HG02884 (cell line): ENCODE measurements around the gene PFN1.
A peak's percentile ranks its signal among the peaks of the same experiment; 100 is the strongest.

Experiments used
- ATAC-seq: cut with Tn5 transposase; IDR thresholded peaks from one replicate; pipeline ENCODE4 v1.9.1; 2021; ENCODE audit warnings: mild to moderate bottlenecking, moderate library complexity; ENCODE audit not compliant: unreplicated experiment

Gene PFN1

DNA sequence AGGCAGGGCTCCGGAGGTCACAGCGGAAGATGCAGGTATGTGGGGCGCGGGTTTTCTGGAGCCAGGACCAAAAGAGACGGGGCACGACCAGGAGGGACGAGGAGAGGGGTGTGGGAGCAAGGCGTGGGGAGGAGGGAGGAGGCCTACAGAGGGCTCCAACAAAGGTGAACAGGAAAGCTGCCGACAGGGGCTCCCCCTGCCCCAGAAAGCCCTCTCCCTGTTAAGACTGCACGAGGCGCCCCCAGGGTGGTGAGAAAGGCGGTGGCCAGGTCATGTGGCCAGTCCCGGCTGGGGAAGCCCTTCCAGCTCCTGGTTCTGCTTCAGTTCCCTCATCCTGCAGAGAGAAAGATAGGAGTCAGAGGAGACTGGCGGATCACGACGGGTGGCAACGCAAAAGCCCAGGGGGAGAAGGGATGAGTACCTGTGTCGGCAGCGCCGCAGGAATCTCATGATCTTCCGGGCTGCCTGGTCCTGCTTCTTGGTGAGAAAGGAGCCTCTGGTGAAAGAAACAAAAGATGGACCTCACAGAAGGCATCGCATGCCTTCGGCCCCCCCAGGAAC, 20.2 kb upstream of the PFN1 start:
- ATAC-seq, result no peak

DNA sequence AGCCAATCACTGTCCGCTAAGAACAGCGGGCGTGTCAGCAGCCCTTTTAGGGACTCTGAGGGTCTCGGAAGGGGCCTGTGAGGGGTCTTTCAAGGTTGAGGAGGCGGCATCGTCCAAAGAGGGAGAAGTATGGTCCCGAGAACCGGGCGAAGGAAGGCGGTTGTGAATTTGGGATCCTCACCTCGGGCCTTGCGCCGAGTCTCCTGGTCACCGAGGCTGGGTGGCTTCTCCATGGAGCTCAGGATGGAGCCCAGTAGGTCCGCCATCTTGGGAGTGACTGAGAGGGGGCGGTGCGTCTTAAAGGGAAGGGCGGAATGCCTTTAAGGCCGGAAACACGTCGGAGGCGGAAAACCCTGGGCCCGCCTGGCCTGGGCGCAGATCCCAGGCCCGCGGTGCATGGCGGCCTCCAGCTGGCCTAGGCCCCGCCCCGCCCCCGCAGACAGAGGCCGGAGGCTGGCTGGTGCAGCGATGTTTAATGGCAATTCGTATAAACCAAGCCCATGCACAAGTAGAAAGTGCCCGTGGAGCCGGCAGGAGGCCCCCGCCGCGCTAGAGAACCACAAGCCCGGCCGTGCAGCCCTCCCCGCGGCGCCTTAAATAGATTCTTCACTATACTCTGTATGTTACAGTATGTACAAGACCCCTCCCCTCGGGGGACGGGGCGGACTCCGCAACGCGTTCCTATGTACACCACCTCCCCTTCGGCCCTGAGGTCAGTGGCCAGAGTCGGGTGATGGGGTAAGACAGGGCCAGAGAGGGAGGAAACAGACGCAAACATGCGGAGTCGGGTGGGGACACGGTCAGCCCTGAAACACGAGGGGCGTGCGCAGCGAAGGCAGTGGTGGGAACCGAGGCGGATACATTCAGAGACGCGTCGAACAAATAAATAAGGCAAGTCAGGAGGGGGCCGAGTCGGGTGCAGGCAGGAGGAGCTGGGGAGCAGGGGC, 19.5 kb upstream of the PFN1 start, which contains the start of gene SPAG7:
TSS of gene SPAG7 (minus strand) at position 279 of the 947 bp plus-strand sequence. CDS start at position 266, 13 bp downstream.
- ATAC-seq, result peak; percentile 51

DNA sequence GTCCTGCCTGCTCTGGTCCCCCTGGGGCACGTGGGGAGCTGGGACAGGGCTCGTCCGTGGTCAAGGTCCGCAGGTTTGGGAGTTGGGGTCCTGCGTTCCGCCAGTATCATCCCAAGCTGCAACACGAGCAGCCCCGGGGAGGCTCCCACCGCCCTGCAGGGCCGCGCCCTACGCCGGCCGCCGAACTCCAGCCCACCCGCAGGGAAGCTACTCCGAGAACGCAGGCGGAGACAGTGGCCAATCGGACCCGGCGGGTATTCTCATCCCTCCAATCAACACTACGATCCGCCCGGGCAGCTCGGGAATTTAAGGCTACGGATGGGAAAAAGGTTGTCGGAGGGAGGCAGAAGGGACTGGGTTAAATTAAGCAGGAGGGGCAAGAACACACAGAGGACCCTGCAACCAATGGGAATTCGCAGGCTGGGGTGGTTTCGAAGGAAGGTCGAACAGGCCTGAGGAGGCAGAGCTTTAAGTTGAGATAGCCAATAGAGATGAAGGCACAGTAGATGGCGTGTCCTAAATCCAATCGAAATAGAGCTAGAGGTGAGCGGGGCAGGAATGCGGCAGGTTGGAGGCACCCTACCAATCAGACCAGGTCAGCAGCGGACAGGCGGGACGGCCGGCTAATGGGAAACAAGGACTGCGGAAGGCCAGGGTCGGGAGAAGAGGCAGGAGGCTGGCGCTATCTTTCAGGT, 18.7 kb upstream of the PFN1 start:
- peak; percentile 72 for ATAC-seq

DNA sequence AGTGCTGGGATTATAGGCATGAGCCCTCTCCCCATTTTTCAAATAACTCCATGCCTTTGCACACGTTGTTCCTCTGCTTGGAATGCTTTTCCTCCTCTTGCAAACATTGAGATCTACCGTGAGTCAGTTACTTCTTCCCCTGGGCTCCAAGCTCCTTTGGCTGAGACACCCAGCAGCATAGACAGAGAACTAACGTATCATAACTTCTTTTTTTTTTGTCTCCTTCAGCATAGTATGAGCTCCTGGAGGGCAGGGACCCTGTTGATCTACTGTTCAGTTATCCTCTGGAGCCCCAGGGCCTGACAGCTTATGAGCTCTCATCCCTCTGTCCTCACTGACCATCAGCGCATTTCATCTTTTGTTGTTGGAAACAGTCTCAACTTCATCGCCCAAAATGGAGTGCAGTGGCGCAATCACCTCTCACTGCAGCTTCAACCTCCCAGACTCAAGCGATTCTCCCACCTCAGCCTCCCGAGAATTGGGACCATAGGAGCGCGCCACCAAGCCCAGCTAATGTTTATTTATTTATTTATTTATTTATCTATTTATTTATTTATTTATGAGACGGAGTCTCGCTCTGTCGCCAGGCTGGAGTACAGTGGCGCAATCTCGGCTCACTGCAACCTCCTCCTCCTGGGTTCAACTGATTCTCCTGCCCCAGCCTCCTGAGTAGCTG, 17.1 kb upstream of the PFN1 start:
- no peak for ATAC-seq

DNA sequence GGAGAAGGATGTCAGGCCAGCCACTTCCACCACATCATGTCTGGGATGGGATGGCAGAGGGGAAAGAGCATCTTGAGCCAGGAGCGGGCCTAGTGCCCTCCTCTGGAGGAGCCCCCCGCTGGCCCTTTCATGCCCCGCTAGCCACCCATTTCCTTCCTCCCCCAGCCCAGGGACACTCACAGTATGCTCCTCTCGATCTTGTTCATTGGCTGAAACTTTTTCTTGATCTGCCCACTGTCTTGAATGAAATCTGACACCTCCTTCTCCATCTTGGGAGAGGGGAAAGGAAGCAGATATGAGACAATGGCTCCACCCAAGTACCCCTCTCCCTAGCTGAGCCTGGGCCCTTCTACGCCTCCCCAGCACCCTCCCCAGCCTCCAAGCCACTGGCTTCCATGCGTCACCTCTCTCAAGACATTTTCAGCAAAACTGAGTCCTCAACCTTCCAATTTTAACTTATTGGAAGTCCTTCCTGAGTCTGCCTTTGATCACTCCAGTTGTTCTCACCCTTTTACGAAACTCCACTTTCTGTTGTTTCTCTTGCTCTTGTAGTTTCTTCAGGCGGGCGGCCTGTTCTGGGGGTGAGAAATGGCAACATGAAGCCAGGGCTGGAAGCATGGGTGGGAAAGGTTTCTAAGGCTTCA, 12.1 kb upstream of the PFN1 start:
- ATAC-seq, result no peak

DNA sequence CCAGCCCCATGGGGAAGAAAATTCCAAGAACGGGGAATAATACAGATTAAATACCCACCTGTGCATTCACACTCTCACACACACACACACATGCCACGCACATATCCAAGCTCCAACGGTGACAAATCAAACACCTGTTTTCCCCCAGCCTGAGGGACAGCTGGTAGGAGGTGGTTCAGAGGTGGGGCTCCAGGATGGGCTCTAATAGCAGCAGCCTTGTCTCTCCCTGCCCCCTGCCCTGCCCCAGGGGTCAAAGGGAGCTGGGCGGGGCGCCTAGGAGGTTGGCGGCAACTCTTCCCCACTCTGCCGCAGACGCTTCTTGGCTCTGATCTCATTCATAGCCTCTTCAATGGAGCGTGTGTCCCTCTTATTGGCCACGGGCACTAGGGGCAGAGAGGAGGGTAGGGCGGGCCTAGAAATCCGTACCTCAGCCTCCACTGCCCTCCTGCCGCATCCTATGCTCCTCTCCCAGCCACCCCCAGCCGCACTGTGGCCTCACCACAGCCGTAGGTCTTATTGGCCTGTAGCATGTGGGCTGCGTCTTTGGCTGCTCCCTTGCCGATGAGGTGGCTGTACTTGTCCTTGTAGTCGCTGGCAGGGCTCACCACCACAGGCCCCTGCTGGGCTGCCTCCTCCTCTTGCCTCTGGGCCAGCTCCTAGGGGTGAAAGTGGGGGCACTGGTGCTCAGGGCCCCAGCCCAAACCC, 11.1 kb upstream of the PFN1 start:
- ATAC-seq, result no peak

DNA sequence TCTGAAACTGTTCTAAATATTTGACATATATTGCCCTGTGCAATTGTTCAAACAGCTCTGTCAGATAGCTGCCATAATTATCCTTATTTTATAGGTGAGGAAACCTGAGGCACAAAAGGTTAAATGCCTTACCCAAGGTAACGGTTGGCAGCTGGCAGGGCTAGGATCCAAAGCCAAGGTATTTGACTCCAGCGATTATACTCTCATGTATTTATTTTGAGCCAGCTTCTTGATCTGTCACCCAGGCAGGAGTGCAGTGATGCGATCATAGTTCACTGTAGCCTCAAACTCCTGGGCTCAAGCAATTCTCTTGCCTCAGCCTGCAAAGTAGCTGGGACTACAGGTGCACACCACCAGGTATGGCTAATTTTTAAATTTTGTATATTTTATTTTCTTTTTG, 9.8 kb upstream of the PFN1 start:
- ATAC-seq, result no peak

DNA sequence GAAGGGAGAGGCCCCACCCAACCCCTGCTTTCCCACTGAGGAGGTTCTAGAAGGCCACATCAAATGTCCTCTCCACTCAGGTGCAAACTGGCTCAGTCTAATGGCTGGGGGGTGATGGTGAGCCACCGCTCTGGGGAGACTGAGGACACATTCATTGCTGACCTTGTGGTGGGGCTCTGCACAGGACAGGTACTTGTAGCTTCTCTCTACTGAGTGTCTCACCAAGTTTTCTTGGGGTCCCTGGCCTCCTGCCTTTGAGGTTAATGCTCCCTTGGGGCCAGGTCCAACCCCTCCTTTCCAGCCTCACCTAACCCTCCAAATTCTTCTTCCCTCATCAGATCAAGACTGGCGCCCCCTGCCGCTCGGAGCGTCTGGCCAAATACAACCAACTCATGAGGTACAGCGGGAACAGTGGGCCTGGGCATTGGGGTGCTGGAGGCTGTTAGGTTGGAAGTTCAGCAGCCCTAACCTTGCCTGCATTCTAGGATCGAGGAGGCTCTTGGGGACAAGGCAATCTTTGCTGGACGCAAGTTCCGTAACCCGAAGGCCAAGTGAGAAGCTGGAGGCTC, 8.2 kb upstream of the PFN1 start:
- no peak for ATAC-seq

DNA sequence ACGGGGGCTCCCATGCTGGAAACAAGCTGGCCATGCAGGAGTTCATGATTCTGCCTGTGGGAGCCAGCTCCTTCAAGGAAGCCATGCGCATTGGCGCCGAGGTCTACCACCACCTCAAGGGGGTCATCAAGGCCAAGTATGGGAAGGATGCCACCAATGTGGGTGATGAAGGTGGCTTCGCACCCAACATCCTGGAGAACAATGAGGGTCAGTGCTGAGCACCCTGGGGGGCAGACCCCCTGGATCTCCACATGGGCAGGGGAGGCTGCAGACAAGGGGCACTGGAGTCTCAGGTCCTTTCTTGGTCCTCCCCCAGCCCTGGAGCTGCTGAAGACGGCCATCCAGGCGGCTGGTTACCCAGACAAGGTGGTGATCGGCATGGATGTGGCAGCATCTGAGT, 6.8 kb upstream of the PFN1 start:
- no peak for ATAC-seq

DNA sequence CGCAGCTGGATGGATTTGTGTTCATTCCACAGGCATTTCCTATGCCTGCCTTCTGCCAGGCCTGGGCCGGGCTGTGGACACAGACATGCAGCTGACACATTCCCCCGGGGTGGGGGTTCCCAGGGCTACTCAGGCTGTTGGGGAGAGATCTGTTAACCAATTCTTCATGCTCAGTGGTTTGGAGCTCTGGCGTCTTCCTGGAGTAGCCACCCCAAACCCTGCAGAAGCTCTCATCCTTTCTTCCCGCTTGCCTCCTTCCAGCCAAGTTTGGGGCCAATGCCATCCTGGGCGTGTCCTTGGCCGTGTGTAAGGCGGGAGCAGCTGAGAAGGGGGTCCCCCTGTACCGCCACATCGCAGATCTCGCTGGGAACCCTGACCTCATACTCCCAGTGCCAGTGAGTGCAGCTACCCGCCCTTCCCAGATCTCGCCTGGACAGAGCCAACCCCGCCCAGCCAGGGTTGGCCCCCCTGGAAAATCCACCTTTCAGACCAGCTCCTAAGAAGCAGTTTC, 5.2 kb upstream of the PFN1 start:
- no peak for ATAC-seq

DNA sequence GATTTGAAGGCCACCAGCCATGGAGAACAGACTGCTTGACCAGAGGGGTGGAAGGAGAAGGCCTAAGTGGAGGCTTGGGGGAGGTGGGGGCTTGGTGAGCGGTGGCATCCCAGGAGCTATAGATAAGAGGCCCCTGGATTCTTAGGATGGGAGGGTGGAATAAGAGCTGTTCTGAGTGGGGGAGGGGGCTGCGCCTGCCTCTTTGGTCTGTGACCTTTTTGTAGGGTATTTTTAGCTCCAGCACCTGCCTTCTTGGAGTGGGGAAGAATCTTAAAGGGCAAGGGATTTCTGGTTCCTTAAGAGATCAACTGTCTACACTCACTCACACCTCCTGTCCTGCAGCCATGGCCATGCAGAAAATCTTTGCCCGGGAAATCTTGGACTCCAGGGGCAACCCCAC, 3.2 kb upstream of the PFN1 start:
- no peak for ATAC-seq

DNA sequence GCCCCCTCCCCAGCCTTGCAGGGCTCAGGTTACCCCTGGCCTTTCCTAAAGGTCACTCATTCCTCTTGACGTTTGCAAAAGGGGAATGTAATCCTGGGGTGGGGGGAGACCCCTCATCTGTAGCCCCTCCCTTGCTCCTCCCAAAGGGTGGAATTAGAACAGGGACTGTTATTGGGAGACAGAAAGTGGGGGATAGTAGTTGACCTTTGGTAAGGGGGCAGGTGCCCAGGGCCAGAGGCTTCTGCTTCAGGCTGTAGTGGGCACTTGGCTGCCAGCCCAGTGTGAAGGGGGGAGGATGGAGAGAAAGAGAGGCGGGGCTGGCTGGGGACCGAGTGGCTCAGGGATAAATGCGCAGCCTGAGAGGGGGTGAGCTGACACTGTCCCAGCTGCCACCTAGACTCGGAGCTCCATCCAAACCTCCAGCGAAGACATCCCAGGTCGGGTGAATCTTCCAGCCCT, 2.4 kb upstream of the PFN1 start, which contains the start of gene ENO3:
TSS of gene ENO3 (plus strand) at position 374 of the 459 bp plus-strand sequence. CDS start 711 bp downstream, outside the sequence.
- no peak for ATAC-seq

DNA sequence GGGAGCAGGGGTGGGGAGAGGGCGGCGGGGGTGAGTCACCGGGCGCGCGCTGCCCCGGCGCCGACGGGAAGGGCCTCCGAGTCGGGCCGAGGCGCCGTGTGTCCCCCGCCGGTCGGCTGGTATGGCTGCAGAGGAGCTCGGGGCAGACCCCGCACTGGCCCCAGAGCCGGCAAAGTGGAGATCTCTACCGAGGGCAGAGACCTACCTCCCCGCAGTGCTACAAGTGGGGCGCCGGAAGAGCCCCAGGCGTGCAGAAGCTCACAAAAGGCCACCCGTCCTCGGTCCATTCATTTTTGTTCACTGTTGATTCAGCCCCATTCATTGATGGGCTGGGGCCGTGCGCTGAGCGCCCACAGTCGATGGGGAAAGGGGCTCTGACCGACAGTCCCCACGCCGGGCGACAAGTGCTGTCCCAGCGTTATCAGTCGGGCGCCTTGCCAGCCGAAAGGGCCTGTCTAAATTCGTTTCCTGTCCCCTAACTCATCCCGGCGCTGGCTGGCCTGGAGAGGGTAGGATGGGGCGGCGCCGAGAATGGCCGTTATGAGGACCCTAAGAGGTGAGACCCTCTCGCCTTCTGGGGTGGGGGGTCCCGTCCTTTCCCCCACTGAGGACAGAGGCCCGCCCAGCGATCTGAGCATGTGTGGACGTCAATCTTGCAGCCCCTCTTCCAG, 1.9 kb upstream of the PFN1 start:
- no peak for ATAC-seq

DNA sequence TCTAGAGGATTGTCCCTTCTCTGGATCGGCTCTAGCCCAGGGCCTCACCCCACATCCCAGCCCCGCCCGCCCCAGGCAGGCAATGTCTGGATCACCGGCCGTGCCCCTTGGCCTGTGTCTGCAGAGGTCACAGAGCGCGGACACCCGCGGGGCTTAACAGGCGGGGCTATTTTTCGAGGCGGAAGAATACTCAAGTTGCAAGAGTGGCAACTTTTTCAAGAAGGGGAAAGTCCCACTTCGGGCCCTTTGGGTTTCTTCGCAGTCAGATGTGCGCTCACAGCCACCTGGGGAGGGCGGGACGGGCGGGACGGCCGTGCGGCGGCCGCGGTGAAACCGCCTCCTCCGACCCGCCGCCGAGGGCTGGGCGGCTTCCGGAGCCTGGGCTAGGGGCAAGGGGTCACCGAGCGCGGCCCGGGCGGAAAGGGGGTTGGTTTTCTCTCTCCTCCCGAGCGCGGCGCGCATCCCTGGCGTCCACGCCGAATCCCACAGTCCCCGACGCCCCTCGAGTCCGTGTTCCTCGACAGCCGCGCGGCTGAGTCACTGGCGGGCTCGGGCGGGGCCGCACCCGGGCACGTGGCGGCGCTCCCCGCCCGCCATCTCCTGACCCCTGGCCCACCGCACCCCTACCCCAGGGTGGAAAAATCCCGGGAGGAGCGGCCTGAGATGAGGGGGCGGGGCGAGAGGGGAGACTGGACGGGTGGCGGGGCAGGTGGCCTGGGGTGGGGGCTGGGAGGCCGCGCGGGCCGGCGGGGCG, 1.2 kb upstream of the PFN1 start:
- no peak for ATAC-seq

DNA sequence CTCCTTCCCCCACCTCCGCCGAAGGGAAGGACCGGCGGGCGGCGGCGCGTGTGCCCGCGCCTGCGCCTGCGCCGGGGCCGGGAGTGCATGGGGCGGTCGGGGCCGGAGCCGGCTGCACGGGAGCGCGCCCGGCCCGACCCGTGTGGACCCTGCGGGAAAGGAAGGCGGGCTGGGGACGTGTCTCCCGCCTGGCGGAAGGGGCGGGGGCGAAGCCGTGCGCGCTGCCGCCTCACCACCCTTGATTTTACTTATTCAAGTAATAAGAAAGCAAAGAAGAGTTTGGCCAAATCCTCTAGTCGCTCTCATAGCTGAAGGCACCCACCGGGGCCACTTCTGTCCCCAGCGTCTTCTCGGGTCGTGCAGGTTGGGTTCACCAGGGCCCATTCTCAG, 596 bp upstream of the PFN1 start:
- no peak for ATAC-seq

DNA sequence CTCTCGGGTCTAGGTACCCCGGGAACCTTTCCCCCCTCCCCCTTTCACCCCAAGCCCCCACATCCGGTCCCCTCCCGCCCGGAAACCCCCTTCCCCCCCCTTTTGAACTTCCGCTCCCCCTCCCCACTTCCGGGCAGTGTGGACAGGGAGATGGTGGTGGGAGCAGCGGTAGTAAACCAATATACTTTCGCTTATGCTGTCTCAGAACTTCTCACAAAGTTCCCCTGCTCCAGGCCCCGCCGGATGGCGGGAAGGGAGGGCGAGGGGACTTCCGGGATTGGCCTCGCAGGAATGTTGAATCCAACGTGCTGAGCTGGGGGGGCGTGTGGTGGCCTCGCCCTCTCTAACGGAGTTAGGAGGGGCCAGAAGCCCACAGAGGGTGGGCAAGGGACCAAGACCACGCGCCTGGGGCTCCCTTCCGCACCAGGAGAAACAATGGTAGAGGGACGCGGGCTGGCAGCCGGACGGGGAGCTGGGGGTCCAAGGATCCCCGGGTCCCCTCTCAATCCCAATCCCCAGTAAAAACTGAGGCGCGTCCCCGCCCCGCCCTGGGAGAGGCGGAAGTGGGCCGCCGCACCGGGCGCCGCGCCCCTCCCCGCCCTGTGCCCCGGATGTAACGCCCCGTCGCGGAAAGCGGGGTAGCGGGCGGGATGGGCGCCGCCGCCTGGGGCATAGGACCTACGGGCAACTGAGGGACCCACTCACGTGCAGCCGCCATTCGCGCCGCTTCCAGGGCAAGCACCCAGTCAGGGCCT, 742 bp downstream of the PFN1 start:
- ATAC-seq, result no peak

DNA sequence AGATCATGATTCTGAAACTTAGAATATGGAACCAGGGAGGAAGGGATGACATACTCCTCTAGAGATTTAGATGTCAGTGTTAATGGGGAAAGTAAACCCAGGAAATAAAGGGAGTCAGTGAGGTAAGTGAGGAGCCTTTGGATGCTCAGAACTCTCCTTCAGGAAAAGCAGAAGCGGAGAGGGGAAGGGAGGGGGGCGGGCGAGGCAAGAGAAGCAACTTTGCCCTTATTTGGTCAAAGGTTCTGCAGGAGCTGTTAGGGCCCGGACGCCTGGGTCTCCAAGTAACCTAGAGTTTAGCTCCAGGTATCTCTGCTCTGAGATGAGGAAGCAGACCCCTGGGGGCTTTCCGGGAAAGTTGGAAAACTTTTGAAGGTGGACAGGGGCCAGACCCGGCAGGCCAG, 1.3 kb downstream of the PFN1 start:
- no peak for ATAC-seq
